ENCODE results near the gene NCOA3.

Gene NCOA3

GRCh38 chr20:47682916-47683315, 181.2 kb downstream of the NCOA3 start:
- DNase-seq (ENCODE audit: low spot score): no peak
- TF ChIP-seq, protein P1, sequence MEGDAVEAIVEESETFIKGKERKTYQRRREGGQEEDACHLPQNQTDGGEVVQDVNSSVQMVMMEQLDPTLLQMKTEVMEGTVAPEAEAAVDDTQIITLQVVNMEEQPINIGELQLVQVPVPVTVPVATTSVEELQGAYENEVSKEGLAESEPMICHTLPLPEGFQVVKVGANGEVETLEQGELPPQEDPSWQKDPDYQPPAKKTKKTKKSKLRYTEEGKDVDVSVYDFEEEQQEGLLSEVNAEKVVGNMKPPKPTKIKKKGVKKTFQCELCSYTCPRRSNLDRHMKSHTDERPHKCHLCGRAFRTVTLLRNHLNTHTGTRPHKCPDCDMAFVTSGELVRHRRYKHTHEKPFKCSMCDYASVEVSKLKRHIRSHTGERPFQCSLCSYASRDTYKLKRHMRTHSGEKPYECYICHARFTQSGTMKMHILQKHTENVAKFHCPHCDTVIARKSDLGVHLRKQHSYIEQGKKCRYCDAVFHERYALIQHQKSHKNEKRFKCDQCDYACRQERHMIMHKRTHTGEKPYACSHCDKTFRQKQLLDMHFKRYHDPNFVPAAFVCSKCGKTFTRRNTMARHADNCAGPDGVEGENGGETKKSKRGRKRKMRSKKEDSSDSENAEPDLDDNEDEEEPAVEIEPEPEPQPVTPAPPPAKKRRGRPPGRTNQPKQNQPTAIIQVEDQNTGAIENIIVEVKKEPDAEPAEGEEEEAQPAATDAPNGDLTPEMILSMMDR (IDR thresholded peaks at IDR 0.05; ENCODE audit: extremely low read depth, missing control alignments): no peak

GRCh38 chr20:47684306-47685080, 182.8 kb downstream of the NCOA3 start:
- TF ChIP-seq, protein P1 (IDR thresholded peaks at IDR 0.05; ENCODE audit: extremely low read depth, missing control alignments): no peak
- DNase-seq (ENCODE audit: low spot score): no peak

- DNase-seq (ENCODE audit: low spot score): no peak
Observed at GRCh38 chr20:47686545-47686944, 184.9 kb downstream of the NCOA3 start.

GRCh38 chr20:47687095-47687987, 185.7 kb downstream of the NCOA3 start:
- no peak for DNase-seq (ENCODE audit: low spot score)
- TF ChIP-seq, protein P1 (IDR thresholded peaks at IDR 0.05; ENCODE audit: extremely low read depth, missing control alignments): no peak

More at GRCh38 chr20:47686545-47686944, 184.9 kb downstream of the NCOA3 start:
- TF ChIP-seq, protein P1 (IDR thresholded peaks at IDR 0.05; ENCODE audit: extremely low read depth, missing control alignments): no peak

DNA sequence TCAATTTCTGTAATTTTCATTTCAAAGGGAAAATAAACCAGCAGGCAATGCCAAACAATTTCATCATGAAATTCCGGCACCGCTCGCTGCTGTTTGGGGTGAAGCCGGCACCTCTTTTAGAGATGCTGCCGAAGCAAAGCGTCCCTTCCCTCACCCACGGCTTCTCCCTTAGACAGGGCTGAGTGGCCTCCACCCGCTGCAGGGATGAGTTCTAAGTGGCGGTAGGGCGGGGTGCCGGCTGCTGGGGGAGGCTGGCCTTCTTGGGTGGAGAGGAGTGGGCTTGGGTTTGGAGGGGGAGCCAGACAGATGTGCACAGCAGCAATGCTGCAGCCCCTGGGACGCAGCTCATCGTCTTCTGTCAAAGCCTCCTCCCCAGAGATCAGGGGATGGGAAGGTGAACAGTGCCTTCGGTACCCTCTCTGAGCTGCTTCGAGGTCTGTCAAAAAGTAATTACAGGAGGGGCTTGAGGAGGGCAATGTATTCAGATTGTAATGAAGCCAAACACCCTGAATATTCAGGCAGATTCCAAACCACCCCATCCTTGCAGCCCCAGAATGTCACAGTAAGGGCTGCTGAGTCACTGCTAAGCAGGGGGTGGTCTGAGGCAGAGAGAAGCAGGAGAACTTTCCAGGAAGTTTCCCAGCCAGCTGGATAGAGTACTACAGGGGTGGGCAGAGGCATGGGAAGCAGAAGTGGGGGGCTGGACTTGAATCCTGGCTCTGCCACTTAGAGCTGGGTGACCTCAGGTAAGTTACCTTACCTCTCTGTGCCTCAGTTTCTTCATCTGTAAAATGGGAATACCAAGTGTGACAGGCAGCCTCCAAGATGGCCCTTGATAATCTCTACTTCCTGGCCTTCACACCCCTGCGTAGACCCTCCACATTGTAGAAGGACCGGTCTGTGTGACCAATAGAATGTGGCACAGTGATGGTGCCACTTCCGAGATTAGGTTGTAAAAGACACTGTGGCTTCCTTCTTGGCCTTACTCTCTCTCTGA, 187.0 kb downstream of the NCOA3 start:
- TF ChIP-seq, protein P1 (IDR thresholded peaks at IDR 0.05; ENCODE audit: extremely low read depth, missing control alignments): no peak
- DNase-seq (ENCODE audit: low spot score): no peak

DNA sequence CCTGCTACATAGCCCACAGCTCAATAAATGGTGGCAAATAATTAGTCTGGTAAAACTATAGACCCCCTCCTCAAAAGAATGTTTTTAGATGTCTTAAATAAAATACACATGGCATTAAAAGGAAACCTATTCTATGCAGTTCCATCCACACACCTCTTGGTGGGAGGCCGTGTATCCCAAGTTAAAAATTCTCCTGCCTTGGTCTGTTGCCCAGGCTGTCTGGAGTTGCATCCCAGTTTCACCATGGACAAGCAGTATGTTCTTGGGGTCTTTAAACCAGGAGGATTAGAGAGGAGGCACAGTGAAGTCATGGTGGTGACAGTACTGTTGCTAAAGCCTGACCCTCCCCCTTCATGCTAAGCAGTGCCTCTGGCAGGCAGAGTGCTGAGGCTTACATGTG, 188.0 kb downstream of the NCOA3 start:
- TF ChIP-seq, protein P1 (IDR thresholded peaks at IDR 0.05; ENCODE audit: extremely low read depth, missing control alignments): no peak
- no peak for DNase-seq (ENCODE audit: low spot score)

Measured in GM20000 (cell line).